Neuronal stem cell (in vitro differentiated cells): ENCODE results near the gene SH3BP4.

Experiments used
- DNase-seq: peaks from one replicate; pipeline ENCODE4 v3.0.0-alpha.2; 2013; ENCODE audit warnings: low spot score
- H2AFZ ChIP-seq: one replicate; pipeline ENCODE4 v1.6.1; 2013; ENCODE audit warnings: mild to moderate bottlenecking, low read length, inconsistent platforms
- H2AK5ac ChIP-seq: 2 replicates; pipeline ENCODE4 v1.6.1; 2013; ENCODE audit warnings: low read depth, mild to moderate bottlenecking, inconsistent platforms, low read length, moderate library complexity, mixed read lengths
- H2BK120ac ChIP-seq: 2 replicates; pipeline ENCODE4 v1.6.1; 2013; ENCODE audit warnings: low read depth, mild to moderate bottlenecking, inconsistent platforms, low read length, moderate library complexity, mixed read lengths
- H2BK12ac ChIP-seq: one replicate; pipeline ENCODE4 v1.6.1; 2013; ENCODE audit warnings: low read length, inconsistent platforms
- H2BK15ac ChIP-seq: 2 replicates; pipeline ENCODE4 v1.6.1; 2013; ENCODE audit warnings: mild to moderate bottlenecking, low read length, inconsistent platforms, mixed read lengths
- H2BK5ac ChIP-seq: one replicate; pipeline ENCODE4 v1.6.1; 2013; ENCODE audit warnings: inconsistent platforms, mild to moderate bottlenecking, low read length, moderate library complexity
- H3K14ac ChIP-seq: one replicate; pipeline ENCODE4 v1.6.1; 2013; ENCODE audit warnings: low read length, inconsistent platforms
- H3K18ac ChIP-seq: 2 replicates; pipeline ENCODE4 v1.6.1; 2013; ENCODE audit warnings: low read length, inconsistent platforms
- H3K23ac ChIP-seq: 2 replicates; pipeline ENCODE4 v1.6.1; 2013; ENCODE audit warnings: low read depth, mild to moderate bottlenecking, mixed read lengths, low read length, inconsistent platforms; ENCODE audit not compliant: poor library complexity
- H3K27ac ChIP-seq: replicated peaks from 3 replicates; pipeline ENCODE4 v1.5.1; 2013; ENCODE audit warnings: low read length, inconsistent platforms
- H3K27me3 ChIP-seq, 3 experiments: 2 replicates each; pipeline ENCODE4 v1.6.1; 2013; ENCODE audit warnings: low read length in 3 of 3, mild to moderate bottlenecking in 2 of 3, inconsistent platforms in 1 of 3, low read depth in 1 of 3, mixed read lengths in 1 of 3, moderate library complexity in 1 of 3; ENCODE audit not compliant: control insufficient read depth in 3 of 3, insufficient read depth in 3 of 3
- H3K36me3 ChIP-seq, 2 donors: replicated peaks in 1 of 2; 2 replicates each; pipeline ENCODE4 v1.6.1; 2013; ENCODE audit warnings: low read length in 2 of 2; ENCODE audit not compliant: control insufficient read depth in 2 of 2, insufficient read depth in 2 of 2
- H3K4ac ChIP-seq: 2 replicates; pipeline ENCODE4 v1.6.1; 2013; ENCODE audit warnings: inconsistent platforms, mild to moderate bottlenecking, low read length, moderate library complexity
- H3K4me1 ChIP-seq, 2 donors: 1 replicate in 1 of 2; 2 replicates in 1 of 2; pipeline ENCODE4 v1.6.1; 2013; ENCODE audit warnings: low read length in 2 of 2, low read depth in 1 of 2; ENCODE audit not compliant: control insufficient read depth in 2 of 2, insufficient read depth in 1 of 2
- H3K4me2 ChIP-seq: one replicate; pipeline ENCODE4 v1.6.1; 2013; ENCODE audit warnings: mild to moderate bottlenecking, low read length, inconsistent platforms; ENCODE audit not compliant: insufficient read depth, poor library complexity, severe bottlenecking
- H3K4me3 ChIP-seq, 2 donors: 2 replicates each; pipeline ENCODE4 v1.5.1; 2013; ENCODE audit warnings: low read length in 2 of 2, mild to moderate bottlenecking in 2 of 2, inconsistent platforms in 1 of 2, moderate library complexity in 1 of 2
- H3K79me1 ChIP-seq: one replicate; pipeline ENCODE4 v1.6.1; 2013; ENCODE audit warnings: low read depth, mild to moderate bottlenecking, inconsistent platforms, low read length, moderate library complexity
- H3K9ac ChIP-seq: one replicate; pipeline ENCODE4 v1.6.1; 2013; ENCODE audit warnings: mild to moderate bottlenecking, low read depth, low read length, inconsistent platforms; ENCODE audit not compliant: poor library complexity
- H3K9me3 ChIP-seq, 2 donors: replicated peaks in 1 of 2; 2 replicates each; pipeline versions ENCODE3 to v1.6.1; 2013; ENCODE audit warnings: low read length in 2 of 2, mild to moderate bottlenecking in 2 of 2, inconsistent platforms in 1 of 2, low read depth in 1 of 2, mixed read lengths in 1 of 2, moderate library complexity in 1 of 2; ENCODE audit not compliant: control insufficient read depth in 2 of 2, insufficient read depth in 1 of 2
- H4K8ac ChIP-seq: one replicate; pipeline ENCODE4 v1.6.1; 2013; ENCODE audit warnings: low read depth, mild to moderate bottlenecking, inconsistent platforms, low read length, moderate library complexity
- H4K91ac ChIP-seq: one replicate; pipeline ENCODE4 v1.6.1; 2013; ENCODE audit warnings: low read length, low read depth, mild to moderate bottlenecking, inconsistent platforms; ENCODE audit not compliant: poor library complexity
- WGBS, 2 donors: extraction: QIAGEN DNeasy Blood & Tissue Kit; methylation state at CpG; one replicate each; pipeline ENCODE4 v1.1.7; 2013; ENCODE audit warnings: missing lambda C conversion rate in 2 of 2, mixed read lengths in 1 of 2; ENCODE audit not compliant: insufficient read length in 2 of 2, insufficient replicate concordance in 1 of 2; ENCODE audit errors: extremely low coverage in 2 of 2; 5-methylcytosine and 5-hydroxymethylcytosine counted together

The SH3BP4 gene

DNA sequence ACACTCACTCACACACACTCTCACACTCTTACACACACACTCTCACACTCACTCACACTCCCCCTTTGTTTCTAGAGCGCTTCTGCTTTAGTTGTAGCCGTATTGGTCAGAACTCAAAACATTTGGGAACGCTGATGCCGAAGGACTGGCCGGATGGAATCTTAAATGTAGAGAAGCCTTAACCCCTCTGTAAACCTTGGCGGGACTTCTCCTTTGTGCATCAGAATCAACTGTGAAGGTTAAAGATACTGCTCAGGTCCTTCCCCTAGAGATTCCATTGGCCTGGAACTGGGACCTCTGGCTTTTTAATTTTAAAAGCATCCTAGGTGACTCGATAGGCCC is 18.3 kb downstream of the SH3BP4 start:
- peak overlapping the region; percentile 5 for H3K9ac ChIP-seq
- peaks cover 3 to 30% of the 10 kb centered on the region in 2 donors for H3K9me3 ChIP-seq
- H2BK12ac ChIP-seq, result no peak overlapping the region
- no peak overlapping the region for H3K27ac ChIP-seq
- no peak overlapping the region for H4K91ac ChIP-seq
- no peak overlapping the region for H2BK120ac ChIP-seq
- no peak overlapping the region for H2AK5ac ChIP-seq
- no peak overlapping the region for H2AFZ ChIP-seq
- peaks cover 20% of the 10 kb centered on the region for H3K79me1 ChIP-seq
- no peak overlapping the region for H3K18ac ChIP-seq
- H3K4me1 ChIP-seq, result peaks cover 7 to 23% of the 10 kb centered on the region in 2 donors
- no peak overlapping the region for H3K14ac ChIP-seq
- H3K4ac ChIP-seq, result no peak overlapping the region
- H3K4me3 ChIP-seq, result no peak overlapping the region
- H3K27me3 ChIP-seq, result no peaks in the 10 kb centered on the region
- peaks cover 6 to 62% of the 10 kb centered on the region in 2 donors for H3K36me3 ChIP-seq
- H4K8ac ChIP-seq, result no peak overlapping the region
- 100% methylated on average over 1 of the region's 7 CpGs; no CpG with 5 or more reads in 1 of the 2 donors for WGBS, 2 donors
- DNase-seq, result no peak
- no peak overlapping the region for H2BK5ac ChIP-seq
- H3K4me2 ChIP-seq, result no peak overlapping the region
- no peak overlapping the region for H2BK15ac ChIP-seq
- peak overlapping the region; percentile 2 for H3K23ac ChIP-seq

DNA sequence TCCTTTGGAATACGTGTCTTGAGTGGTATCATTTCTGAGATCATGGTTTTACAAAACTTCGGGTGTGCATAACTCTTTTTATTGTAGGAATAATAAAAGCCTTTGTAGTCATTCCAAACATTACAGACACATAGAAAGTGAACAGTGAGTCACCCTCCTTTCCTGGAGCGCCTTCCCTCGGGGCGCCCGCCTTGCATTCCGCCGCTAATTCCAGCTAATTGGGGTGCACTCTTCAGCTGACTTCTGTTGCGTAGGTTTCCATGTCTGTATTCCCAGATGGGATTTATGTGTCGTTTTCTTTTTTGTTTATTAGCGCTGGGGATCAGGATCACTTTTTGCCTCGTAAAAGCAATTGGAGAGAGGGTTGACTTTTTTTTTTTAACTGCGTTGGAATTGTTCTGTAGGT is 18.7 kb downstream of the SH3BP4 start:
- Histone ChIP-seq H3K4ac (no peak overlapping the region), H2BK5ac (no peak overlapping the region), H3K27ac (no peak overlapping the region), H2AFZ (no peak overlapping the region), H3K18ac (no peak overlapping the region), H3K23ac (no peak overlapping the region), H3K4me3 (no peak overlapping the region), H2BK15ac (no peak overlapping the region), H3K27me3 (no peaks in the 10 kb centered on the region), H3K79me1 (peaks cover 25% of the 10 kb centered on the region), H3K36me3 (peaks cover 6 to 62% of the 10 kb centered on the region in 2 donors), H2BK12ac (no peak overlapping the region), H3K4me1 (peaks cover 7 to 25% of the 10 kb centered on the region in 2 donors), H2AK5ac (no peak overlapping the region), H3K9me3 (peaks cover 3 to 30% of the 10 kb centered on the region in 2 donors), H4K91ac (no peak overlapping the region), H3K4me2 (no peak overlapping the region), H4K8ac (no peak overlapping the region), H3K9ac (no peak overlapping the region), H2BK120ac (no peak overlapping the region), H3K14ac (no peak overlapping the region)
- DNase-seq, result no peak
- WGBS, 2 donors, result no CpG with 5 or more reads among the region's 13 CpGs

DNA sequence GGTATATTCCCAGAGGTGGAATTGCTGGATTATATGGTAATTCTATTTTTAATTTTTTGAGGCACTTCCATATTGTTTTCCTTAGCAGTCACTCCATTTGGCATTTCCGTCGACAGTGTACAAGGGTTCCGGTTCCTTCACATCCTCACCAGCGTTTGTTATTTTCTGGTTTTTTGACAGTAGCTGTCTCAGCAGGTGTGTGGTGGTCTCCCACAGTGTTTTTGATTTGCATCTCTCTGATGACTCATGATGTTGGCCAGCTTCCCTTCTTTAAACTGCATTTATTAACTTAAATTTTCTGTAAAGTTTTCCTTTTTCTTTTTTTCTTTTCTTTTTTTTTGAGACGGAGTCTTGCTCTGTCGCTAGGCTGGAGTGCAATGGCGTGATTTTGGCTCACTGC is 19.7 kb downstream of the SH3BP4 start:
- Histone ChIP-seq H4K91ac (no peak overlapping the region), H3K4me1 (peaks cover 7 to 25% of the 10 kb centered on the region in 2 donors), H3K4ac (no peak overlapping the region), H2BK12ac (no peak overlapping the region), H3K36me3 (peaks cover 4 to 63% of the 10 kb centered on the region in 2 donors), H2BK5ac (no peak overlapping the region), H2AFZ (no peak overlapping the region), H3K14ac (no peak overlapping the region), H3K18ac (no peak overlapping the region), H3K9me3 (peaks cover 3 to 27% of the 10 kb centered on the region in 2 donors), H2BK120ac (no peak overlapping the region), H3K4me2 (no peak overlapping the region), H3K27me3 (no peaks in the 10 kb centered on the region), H2AK5ac (no peak overlapping the region), H4K8ac (no peak overlapping the region), H3K27ac (no peak overlapping the region), H3K9ac (no peak overlapping the region), H3K79me1 (peaks cover 29% of the 10 kb centered on the region), H2BK15ac (no peak overlapping the region), H3K4me3 (no peak overlapping the region), H3K23ac (no peak overlapping the region)
- WGBS, 2 donors, result no CpG with 5 or more reads among the region's 7 CpGs
- no peak for DNase-seq

DNA sequence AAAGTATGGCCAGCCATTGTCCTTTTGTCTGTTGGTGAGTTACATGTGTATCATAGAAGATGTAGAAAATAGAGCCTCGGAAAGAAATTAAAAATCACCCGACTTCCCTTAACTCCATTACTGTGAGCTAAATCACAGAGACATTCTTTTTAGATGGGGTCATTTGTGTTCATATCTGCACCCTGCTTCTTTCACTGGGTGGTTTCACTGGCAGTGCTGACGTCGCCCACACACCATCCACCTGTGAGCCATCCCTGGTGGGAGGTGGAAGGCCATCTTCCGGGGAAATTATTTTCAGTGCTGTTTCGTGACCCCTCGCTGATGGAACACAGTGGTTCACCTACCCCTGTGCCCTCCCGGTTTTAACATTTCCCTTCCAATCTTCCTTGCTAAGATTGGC is 21.2 kb downstream of the SH3BP4 start:
- Histone ChIP-seq H3K18ac (peak overlapping the region; percentile 44), H2BK15ac (no peak overlapping the region), H3K36me3 (peaks cover 6 to 62% of the 10 kb centered on the region in 2 donors), H3K9ac (no peak overlapping the region), H4K8ac (no peak overlapping the region), H2AFZ (no peak overlapping the region), H3K27me3 (no peaks in the 10 kb centered on the region), H3K4me3 (no peak overlapping the region), H3K27ac (no peak overlapping the region), H2BK5ac (no peak overlapping the region), H3K9me3 (peaks cover 3 to 21% of the 10 kb centered on the region in 2 donors), H3K4ac (no peak overlapping the region), H2BK120ac (no peak overlapping the region), H3K4me1 (peaks cover 7 to 25% of the 10 kb centered on the region in 2 donors), H3K14ac (no peak overlapping the region), H3K23ac (no peak overlapping the region), H2BK12ac (no peak overlapping the region), H4K91ac (no peak overlapping the region), H3K4me2 (no peak overlapping the region), H3K79me1 (peaks cover 26% of the 10 kb centered on the region), H2AK5ac (no peak overlapping the region)
- DNase-seq, result no peak
- no CpG with 5 or more reads among the region's 8 CpGs for WGBS, 2 donors
